Mesothelial cell of epicardium (in vitro differentiated cells): ENCODE data around the gene RNF224. TPM values are rescaled to one million over a fixed set of nuclear protein-coding genes. Genes with fewer than 3 reads are reported as not detected.

Experiments used
- DNase-seq, 2 experiments: peaks; one replicate each; pipeline ENCODE4 v3.0.0; 2021; ENCODE audit warnings: low spot score in 2 of 2; ENCODE audit not compliant: unreplicated experiment in 2 of 2
- H3K27ac Mint-ChIP-seq: 2 replicates; pipeline ENCODE4 v1.8.0; 2021; ENCODE audit warnings: mixed read lengths
- H3K27me3 Mint-ChIP-seq: 2 replicates; pipeline ENCODE4 v1.8.0; 2021; ENCODE audit warnings: low read depth, mixed read lengths
- H3K36me3 Mint-ChIP-seq: 2 replicates; pipeline ENCODE4 v1.8.0; 2021; ENCODE audit warnings: mixed read lengths
- H3K4me1 Mint-ChIP-seq: 2 replicates; pipeline ENCODE4 v1.8.0; 2021; ENCODE audit warnings: mixed read lengths
- H3K4me3 Mint-ChIP-seq: 2 replicates; pipeline ENCODE4 v1.8.0; 2021; ENCODE audit warnings: mild to moderate bottlenecking, moderate library complexity, mixed read lengths
- H3K9me3 Mint-ChIP-seq: 2 replicates; pipeline ENCODE4 v1.8.0; 2021; ENCODE audit warnings: mixed read lengths
- CTCF ChIP-seq: fragments of 200-600 bp; sonication (generic); IDR thresholded peaks from one replicate; pipeline ENCODE4 v1.5.0; 2021; ENCODE audit warnings: antibody characterized with exemption; ENCODE audit not compliant: unreplicated experiment
- total RNA-seq: library from RNA; stranded (reverse); gene quantifications from 3 replicates; pipeline ENCODE4 v1.2.1, GENCODE V29; 2021

The RNF224 gene
- total RNA-seq, 1 donor from 2014 or later, result 0.16 TPM

DNA sequence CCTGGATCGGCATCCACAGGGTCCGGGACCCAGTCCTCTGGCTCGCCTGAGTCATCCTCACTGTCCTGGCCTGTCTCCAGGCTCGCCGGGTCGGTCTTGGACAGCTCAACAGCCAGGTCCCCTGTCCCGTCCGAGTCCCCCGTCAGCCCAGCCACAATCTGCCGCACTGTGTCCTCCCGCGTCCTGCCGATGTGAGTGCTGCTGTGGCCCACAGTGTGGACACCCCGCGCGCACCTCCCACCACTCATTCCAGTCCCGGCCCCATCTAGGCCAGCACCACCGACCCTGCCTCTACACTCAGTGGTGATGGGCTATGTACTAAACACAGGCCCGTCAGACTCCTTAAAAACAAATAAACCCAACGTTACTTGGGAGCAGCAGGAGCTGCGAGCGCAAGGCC is 45.6 kb upstream of the RNF224 start:
- no peaks in the 10 kb centered on the region for H3K9me3 Mint-ChIP-seq
- no peak for TF ChIP-seq CTCF
- no peak for DNase-seq
- H3K4me3 Mint-ChIP-seq, result no peak overlapping the region
- H3K27me3 Mint-ChIP-seq, result no peaks in the 10 kb centered on the region
- H3K27ac Mint-ChIP-seq, result no peak overlapping the region
- H3K4me1 Mint-ChIP-seq, result peaks cover 2% of the 10 kb centered on the region
- peaks cover 11% of the 10 kb centered on the region for H3K36me3 Mint-ChIP-seq

GRCh38 chr9:137182836-137183235 is 44.5 kb upstream of the RNF224 start:
- Mint-ChIP-seq H3K27ac (no peak overlapping the region), H3K4me3 (no peak overlapping the region), H3K4me1 (peaks cover 13% of the 10 kb centered on the region), H3K9me3 (no peaks in the 10 kb centered on the region), H3K36me3 (peaks cover 6% of the 10 kb centered on the region), H3K27me3 (no peaks in the 10 kb centered on the region)
- no peak for DNase-seq
- no peak for TF ChIP-seq CTCF

DNA sequence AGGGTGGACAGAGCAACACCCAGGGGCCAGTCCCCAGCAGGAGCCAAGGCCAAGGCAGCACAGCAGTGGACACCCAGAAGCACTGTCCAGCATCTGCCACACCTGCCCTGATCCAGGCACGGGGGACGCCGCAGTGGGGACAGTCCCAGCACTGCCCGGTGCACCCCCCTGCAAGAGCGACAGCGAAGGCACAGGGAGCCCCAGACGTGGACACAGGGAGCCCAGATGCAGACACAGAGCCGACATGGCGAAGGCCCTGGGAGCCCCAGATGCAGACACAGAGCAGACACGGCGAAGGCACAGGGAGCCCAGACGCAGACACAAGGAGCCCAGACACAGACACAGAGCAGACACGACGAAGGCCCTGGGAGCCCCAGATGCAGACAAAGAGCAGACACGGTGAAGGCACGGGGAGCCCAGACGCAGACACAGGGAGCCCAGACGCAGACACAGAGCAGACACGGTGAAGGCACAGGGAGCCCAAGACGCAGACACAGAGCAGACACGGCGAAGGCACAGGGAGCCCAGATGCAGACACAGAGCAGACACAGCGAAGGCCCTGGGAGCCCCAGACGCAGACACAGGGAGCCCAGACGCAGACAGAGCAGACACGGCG is 43.2 kb upstream of the RNF224 start:
- DNase-seq, result no peak
- Mint-ChIP-seq H3K36me3 (peaks cover 8% of the 10 kb centered on the region), H3K4me3 (no peak overlapping the region), H3K9me3 (no peaks in the 10 kb centered on the region), H3K27ac (no peak overlapping the region), H3K27me3 (no peaks in the 10 kb centered on the region), H3K4me1 (peaks cover 17% of the 10 kb centered on the region)
- TF ChIP-seq CTCF, result no peak

DNA sequence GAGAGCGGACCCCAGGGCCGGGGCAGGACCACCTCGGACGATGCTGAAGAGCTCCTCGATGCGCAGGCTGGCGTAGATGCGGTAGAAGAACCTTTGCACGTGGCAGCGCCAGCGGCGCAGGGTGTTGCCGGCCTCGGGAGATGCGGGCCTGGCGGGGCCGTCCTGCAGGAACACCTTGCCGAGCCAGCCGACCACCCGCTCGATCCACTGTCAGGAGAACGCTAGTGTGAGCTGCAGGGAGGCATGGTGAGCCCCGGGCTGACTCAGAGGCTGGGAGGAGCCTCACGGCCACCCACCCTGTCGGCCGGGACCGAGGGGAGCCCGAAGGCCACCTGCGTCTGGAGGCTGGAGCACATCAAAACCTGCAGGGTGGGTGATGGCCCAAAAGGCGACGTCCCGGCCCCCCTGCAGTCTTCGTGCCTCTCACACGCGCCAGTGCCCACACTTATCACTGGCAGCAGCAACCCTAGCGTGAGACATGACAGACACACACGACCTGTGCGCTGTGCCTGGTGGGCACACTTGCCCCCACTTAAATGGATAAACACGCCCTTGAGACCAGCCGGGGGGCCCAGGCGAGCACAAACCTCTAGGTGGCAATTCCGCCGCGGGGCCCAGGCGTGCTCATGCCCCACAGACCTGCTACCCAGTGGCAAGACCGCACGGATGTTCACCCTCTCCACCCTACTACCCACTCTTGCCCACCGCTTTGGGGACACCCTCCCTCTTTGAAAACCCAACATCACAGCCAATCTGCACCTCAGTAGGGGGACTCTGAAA is 42.2 kb upstream of the RNF224 start:
- Mint-ChIP-seq H3K4me1 (peaks cover 24% of the 10 kb centered on the region), H3K9me3 (no peaks in the 10 kb centered on the region), H3K36me3 (peaks cover 8% of the 10 kb centered on the region), H3K27ac (no peak overlapping the region), H3K27me3 (no peaks in the 10 kb centered on the region), H3K4me3 (no peak overlapping the region)
- DNase-seq, result no peak
- TF ChIP-seq CTCF, result no peak

DNA sequence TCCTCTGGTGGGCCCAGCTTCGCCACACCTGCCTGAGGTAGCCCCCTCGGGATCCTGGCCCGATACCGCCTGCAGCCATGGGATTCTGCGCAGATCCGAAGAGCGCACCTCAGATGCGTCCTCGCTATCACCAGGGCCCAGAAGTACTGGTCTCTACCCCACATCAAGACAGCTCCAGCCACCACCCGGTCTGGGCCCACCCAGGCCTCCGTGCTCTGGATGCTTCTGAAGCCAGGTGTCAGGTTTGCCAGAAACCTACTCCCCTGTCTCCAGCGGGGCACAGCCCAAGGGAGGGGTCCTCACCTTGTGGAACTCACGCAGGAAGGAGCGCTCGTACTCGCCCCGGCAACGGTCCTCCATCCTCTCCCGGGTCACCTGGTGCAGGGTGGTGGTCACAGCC is 41.4 kb upstream of the RNF224 start:
- H3K4me1 Mint-ChIP-seq, result peaks cover 29% of the 10 kb centered on the region
- H3K9me3 Mint-ChIP-seq, result no peaks in the 10 kb centered on the region
- H3K27ac Mint-ChIP-seq, result no peak overlapping the region
- peak overlapping the region; percentile 93 for H3K4me3 Mint-ChIP-seq
- peaks cover 10% of the 10 kb centered on the region for H3K36me3 Mint-ChIP-seq
- TF ChIP-seq CTCF, result no peak
- no peaks in the 10 kb centered on the region for H3K27me3 Mint-ChIP-seq
- DNase-seq, result no peak
